Peyer's patch (tissue), 4 donors: Measurements from ENCODE around the gene KRT4. TPM values are rescaled to one million over a fixed set of nuclear protein-coding genes. Genes with fewer than 3 reads are reported as not detected.

ENCODE experiments used
- DNase-seq, 3 donors: peaks; one replicate each; pipeline ENCODE4 v3.0.0-alpha.2; 2017 to 2019
- H3K27ac ChIP-seq, 4 donors: fragments of 200-600 bp; sonication (generic); one replicate each; pipeline ENCODE4 v1.5.1; 2016 to 2019
- H3K27me3 ChIP-seq, 2 donors: fragments of 200-600 bp; sonication (generic); one replicate each; pipeline ENCODE4 v1.5.1; 2019
- H3K36me3 ChIP-seq, 3 donors: fragments of 200-600 bp; sonication (generic); one replicate each; pipeline ENCODE4 v1.5.1; 2016 to 2019
- H3K4me1 ChIP-seq, 4 donors: fragments of 200-600 bp; sonication (generic); one replicate each; pipeline ENCODE4 v1.5.1; 2016 to 2019
- H3K4me3 ChIP-seq, 4 donors: fragments of 200-600 bp; sonication (generic); 1 replicate in 3 of 4; 2 replicates in 1 of 4; pipeline ENCODE4 v1.5.1; 2016 to 2019; ENCODE audit warnings: mild to moderate bottlenecking in 1 of 4
- H3K9me3 ChIP-seq, 4 donors: fragments of 200-600 bp; sonication (generic); one replicate each; pipeline ENCODE4 v1.5.1; 2016 to 2019; ENCODE audit warnings: mild to moderate bottlenecking in 1 of 4
- POLR2A ChIP-seq, 2 donors: fragments of 450-650 bp; IDR thresholded peaks; one replicate each; pipeline ENCODE4 v1.5.1; 2017; ENCODE audit warnings: antibody characterized with exemption in 2 of 2, mild to moderate bottlenecking in 2 of 2, moderate library complexity in 2 of 2
- total RNA-seq, 4 donors: library from RNA; depleted of rRNA; stranded (reverse); fragments of >200 nt; gene quantifications; one replicate each; pipeline ENCODE4 v1.1.0, GENCODE V29; 2016
- TF ChIP-seq, protein P1 (sequence below), 6 experiments: fragments of 450-650 bp in 4 of 6; fragments of 200-600 bp in 2 of 6; sonication (generic) in 1 of 6; IDR thresholded peaks; one replicate each; pipeline ENCODE4 v1.5.1; 2017 to 2019; ENCODE audit warnings: antibody characterized with exemption in 6 of 6, mild to moderate bottlenecking in 3 of 6, moderate library complexity in 1 of 6

The KRT4 gene
- total RNA-seq, 4 donors from 2014 or later = not detected

DNA sequence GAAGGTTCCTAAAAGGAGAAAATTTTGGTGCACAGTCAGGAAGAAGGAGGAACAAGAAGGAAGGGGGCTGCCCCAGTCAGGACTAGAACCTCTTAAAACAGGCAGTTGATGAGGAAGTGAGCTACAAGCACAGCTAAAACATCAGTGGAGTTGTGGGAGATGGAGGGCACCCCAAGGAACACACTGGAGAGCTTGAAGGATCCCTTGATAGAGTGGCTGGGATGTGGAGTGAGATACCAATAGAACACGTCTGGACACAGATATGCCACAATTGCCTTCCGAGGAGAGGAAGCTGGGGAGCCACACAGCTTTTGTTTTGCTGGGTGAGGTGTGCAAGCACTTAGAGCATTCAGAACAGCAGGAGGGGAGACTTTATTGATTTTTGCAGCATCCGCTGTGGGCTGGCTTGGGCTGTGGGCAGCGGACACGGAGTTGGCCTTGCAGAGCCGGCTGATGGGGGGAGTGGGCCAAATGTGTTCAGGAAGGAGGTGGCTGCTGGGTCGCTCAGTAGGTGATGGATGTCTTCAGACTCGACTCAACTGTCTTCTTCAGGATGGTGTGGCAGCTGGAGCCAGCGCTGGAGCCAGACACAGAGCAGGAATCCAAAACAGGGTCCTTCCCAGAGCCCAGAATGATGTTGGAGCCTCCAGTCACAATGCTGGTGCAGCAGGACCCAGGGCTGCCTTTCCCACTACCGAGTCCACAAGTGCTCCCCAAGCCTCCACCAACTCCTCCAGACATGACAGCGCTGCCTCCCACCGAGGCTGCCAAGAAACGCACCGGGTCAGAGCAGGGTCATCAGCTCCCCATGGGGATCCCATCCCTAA lies 24.9 kb upstream of the KRT4 start:
- TF ChIP-seq, protein P1, sequence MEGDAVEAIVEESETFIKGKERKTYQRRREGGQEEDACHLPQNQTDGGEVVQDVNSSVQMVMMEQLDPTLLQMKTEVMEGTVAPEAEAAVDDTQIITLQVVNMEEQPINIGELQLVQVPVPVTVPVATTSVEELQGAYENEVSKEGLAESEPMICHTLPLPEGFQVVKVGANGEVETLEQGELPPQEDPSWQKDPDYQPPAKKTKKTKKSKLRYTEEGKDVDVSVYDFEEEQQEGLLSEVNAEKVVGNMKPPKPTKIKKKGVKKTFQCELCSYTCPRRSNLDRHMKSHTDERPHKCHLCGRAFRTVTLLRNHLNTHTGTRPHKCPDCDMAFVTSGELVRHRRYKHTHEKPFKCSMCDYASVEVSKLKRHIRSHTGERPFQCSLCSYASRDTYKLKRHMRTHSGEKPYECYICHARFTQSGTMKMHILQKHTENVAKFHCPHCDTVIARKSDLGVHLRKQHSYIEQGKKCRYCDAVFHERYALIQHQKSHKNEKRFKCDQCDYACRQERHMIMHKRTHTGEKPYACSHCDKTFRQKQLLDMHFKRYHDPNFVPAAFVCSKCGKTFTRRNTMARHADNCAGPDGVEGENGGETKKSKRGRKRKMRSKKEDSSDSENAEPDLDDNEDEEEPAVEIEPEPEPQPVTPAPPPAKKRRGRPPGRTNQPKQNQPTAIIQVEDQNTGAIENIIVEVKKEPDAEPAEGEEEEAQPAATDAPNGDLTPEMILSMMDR (IDR thresholded peaks at IDR 0.05) = no peak
- no peak for TF ChIP-seq POLR2A (IDR thresholded peaks at IDR 0.05)
- Histone ChIP-seq H3K27ac (no peak overlapping the region), H3K4me1 (no peaks in the 10 kb centered on the region), H3K27me3 (no peaks in the 10 kb centered on the region), H3K4me3 (no peak overlapping the region), H3K36me3 (no peaks in the 10 kb centered on the region), H3K9me3 (no peaks in the 10 kb centered on the region)
- no peak for DNase-seq

DNA sequence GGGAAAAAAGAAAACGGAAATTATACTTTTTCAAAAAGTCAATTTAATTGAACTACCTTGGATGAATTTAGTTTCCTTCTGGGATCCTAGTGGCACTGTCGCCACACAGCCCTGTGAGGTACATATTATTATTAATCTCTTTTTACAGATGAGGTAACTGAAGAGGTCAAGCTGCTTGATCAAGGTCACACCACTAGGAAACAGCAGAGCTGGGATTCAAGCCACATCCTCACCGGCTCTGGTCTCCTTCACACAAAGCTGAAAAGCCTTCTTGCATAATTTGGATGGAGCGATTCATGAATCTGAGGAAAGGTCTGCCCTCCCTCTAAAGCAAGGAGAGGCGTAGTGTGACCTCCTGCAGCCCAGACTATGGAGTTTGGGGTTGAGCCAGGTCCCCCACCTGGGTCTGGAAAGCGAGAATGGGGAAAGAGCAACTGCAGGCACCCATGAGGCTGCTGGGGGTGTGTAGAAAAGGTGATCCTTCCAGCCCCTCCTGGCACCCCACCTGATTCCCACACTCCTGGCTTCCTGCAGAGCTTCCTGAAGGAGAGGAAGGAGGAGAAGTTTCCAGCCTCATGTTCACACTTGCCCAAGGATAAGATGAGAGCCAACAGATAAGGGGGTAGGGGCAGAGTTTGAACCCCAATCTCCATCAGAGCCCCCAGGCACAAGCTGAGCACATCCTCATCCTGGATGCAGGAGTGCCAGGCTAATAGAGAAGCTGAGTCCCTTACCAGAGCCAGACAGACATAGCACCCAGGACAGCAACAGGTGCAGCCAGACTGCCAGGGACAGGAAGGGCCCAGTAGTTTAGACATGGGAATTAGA lies 24.1 kb upstream of the KRT4 start:
- Histone ChIP-seq H3K27ac (no peak overlapping the region), H3K9me3 (no peaks in the 10 kb centered on the region), H3K27me3 (no peaks in the 10 kb centered on the region), H3K4me1 (no peaks in the 10 kb centered on the region), H3K4me3 (no peak overlapping the region), H3K36me3 (no peaks in the 10 kb centered on the region)
- no peak for DNase-seq
- no peak for TF ChIP-seq POLR2A (IDR thresholded peaks at IDR 0.05)
- TF ChIP-seq, protein P1 (IDR thresholded peaks at IDR 0.05) = no peak

DNA sequence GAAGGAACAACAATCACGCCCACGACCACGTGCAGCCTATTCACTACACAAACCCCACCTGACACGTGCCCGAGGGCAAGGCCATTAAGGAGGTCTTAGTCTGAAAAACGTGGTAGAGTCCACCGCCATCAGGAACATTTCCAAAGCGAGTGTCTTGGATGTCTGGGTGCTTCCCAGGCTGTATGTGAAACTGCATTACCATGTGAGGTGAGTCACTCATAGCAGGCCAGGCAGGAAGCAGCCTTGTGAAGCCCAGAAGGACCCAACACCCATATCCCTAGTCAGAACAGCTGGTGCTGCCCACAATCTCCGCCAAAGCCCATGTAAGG lies 23.5 kb upstream of the KRT4 start:
- no peak overlapping the region for H3K4me3 ChIP-seq
- DNase-seq = no peak
- no peaks in the 10 kb centered on the region for H3K9me3 ChIP-seq
- TF ChIP-seq, protein P1 (IDR thresholded peaks at IDR 0.05) = no peak
- no peak for TF ChIP-seq POLR2A (IDR thresholded peaks at IDR 0.05)
- no peaks in the 10 kb centered on the region for H3K27me3 ChIP-seq
- no peak overlapping the region for H3K27ac ChIP-seq
- H3K4me1 ChIP-seq = no peaks in the 10 kb centered on the region
- H3K36me3 ChIP-seq = no peaks in the 10 kb centered on the region

DNA sequence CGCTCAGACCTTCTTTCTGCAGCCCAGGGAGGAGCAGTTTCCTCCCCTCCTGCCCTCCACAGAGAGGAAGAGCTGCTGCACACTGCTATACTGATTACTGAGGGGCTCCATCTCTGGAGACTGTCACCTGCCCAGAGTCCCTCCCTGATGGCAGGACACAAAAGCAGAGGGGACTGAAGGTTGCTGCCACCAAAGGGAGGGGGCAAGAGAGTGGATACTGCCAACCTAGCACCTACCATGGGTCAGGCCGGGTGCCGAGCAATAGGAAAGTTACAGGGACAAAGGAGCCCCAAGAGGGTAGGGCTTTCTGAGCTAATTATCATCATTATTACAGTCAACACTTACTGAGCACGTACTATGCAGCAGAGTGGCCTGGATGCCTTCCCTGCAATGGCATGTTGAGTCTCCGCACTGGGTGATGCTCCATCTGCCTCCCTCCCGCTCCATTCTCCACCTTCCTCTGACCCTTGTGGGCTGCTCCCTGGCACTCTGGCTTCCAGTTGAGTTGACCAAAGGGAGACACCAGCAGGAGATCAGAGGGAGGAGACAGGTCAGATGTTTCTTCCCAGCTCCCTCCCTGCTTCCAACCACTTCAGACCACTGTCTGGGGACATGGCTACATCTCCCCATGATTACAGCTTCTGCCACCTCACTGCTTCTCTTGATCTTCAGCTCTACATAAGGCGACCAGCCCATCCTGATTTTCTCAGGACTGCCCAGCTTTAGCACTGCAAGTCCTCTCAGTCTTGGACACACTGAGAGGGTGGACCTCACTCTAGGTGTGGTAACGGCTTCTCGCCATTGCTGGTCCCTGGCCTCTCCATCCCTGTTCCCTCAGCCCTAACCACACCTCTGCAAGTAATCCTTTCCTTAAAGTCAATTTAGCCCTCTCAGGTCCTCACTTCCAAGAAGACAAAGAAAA lies 22.8 kb upstream of the KRT4 start:
- Histone ChIP-seq H3K27me3 (no peaks in the 10 kb centered on the region), H3K4me3 (no peak overlapping the region), H3K4me1 (no peaks in the 10 kb centered on the region), H3K9me3 (no peaks in the 10 kb centered on the region), H3K27ac (no peak overlapping the region), H3K36me3 (no peaks in the 10 kb centered on the region)
- no peak for DNase-seq
- TF ChIP-seq POLR2A (IDR thresholded peaks at IDR 0.05) = no peak
- TF ChIP-seq, protein P1 (IDR thresholded peaks at IDR 0.05) = no peak

DNA sequence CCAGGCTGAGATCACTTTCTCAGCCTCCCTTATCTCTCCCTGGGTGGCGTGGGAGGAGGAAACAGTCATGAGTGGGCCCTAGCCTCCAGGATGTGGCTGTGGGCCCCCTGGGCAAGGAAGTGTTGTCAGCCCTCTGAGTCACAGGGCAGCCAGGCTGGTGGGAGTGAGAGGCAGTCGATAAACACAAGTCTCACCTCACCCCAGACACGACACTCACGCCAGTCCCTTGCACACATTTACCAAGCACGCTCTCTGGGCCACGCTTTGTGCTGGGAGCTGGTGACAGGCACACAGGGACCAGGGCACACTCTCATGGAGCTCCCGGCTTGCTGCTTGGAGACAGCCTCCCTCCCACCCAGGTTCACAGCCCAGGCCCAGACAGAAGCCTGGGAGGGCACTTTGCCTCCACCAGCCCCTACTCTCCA lies 22.1 kb upstream of the KRT4 start:
- Histone ChIP-seq H3K27ac (no peak overlapping the region), H3K36me3 (no peaks in the 10 kb centered on the region), H3K9me3 (no peaks in the 10 kb centered on the region), H3K27me3 (no peaks in the 10 kb centered on the region), H3K4me3 (no peak overlapping the region), H3K4me1 (no peaks in the 10 kb centered on the region)
- no peak for DNase-seq
- no peak for TF ChIP-seq POLR2A (IDR thresholded peaks at IDR 0.05)
